Measurements from ENCODE around the gene D2HGDH. TPM values are rescaled to one million over a fixed set of nuclear protein-coding genes. Genes with fewer than 3 reads are reported as not detected.

D2HGDH gene
- total RNA-seq, 1 donor from 2014 or later, result 17.8 TPM

GRCh38 chr2:241692448-241692847 is 42.0 kb upstream of the D2HGDH start:
- intact Hi-C loops (cut with micrococcal nuclease), result no loop called here
- peaks cover 22% of the 10 kb centered on the region for H3K4me1 ChIP-seq
- TF ChIP-seq, protein P1, sequence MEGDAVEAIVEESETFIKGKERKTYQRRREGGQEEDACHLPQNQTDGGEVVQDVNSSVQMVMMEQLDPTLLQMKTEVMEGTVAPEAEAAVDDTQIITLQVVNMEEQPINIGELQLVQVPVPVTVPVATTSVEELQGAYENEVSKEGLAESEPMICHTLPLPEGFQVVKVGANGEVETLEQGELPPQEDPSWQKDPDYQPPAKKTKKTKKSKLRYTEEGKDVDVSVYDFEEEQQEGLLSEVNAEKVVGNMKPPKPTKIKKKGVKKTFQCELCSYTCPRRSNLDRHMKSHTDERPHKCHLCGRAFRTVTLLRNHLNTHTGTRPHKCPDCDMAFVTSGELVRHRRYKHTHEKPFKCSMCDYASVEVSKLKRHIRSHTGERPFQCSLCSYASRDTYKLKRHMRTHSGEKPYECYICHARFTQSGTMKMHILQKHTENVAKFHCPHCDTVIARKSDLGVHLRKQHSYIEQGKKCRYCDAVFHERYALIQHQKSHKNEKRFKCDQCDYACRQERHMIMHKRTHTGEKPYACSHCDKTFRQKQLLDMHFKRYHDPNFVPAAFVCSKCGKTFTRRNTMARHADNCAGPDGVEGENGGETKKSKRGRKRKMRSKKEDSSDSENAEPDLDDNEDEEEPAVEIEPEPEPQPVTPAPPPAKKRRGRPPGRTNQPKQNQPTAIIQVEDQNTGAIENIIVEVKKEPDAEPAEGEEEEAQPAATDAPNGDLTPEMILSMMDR (IDR thresholded peaks at IDR 0.05; ENCODE audit: borderline replicate concordance), result no peak
- no peak for DNase-seq
- H3K27ac ChIP-seq (replicated peaks), result no peak overlapping the region
- H3K4me3 ChIP-seq, result no peak overlapping the region
- H3K36me3 ChIP-seq, result peaks cover 45% of the 10 kb centered on the region
- no peaks in the 10 kb centered on the region for H3K9me3 ChIP-seq (replicated peaks)
- no peaks in the 10 kb centered on the region for H3K27me3 ChIP-seq (ENCODE audit: low read depth)

- peaks cover under 1% of the 10 kb centered on the region for H3K4me1 ChIP-seq
- H3K4me3 ChIP-seq, result no peak overlapping the region
- no peak for DNase-seq
- H3K9me3 ChIP-seq (replicated peaks), result no peaks in the 10 kb centered on the region
- H3K27ac ChIP-seq (replicated peaks), result no peak overlapping the region
- H3K36me3 ChIP-seq, result peaks cover 36% of the 10 kb centered on the region
- no peaks in the 10 kb centered on the region for H3K27me3 ChIP-seq (ENCODE audit: low read depth)
- TF ChIP-seq, protein P1 (IDR thresholded peaks at IDR 0.05; ENCODE audit: borderline replicate concordance), result no peak
- intact Hi-C loops (cut with micrococcal nuclease), result no loop called here
Observed at GRCh38 chr2:241695651-241696050, 38.8 kb upstream of the D2HGDH start.

GRCh38 chr2:241701149-241701398 is 33.4 kb upstream of the D2HGDH start:
- Histone ChIP-seq H3K27me3 (ENCODE audit: low read depth) (no peaks in the 10 kb centered on the region), H3K27ac (replicated peaks) (peak overlapping the region; percentile 96), H3K9me3 (replicated peaks) (no peaks in the 10 kb centered on the region), H3K4me3 (peak overlapping the region; percentile 92), H3K36me3 (peaks cover 15% of the 10 kb centered on the region), H3K4me1 (peaks cover 25% of the 10 kb centered on the region)
- TF ChIP-seq, protein P1 (IDR thresholded peaks at IDR 0.05; ENCODE audit: borderline replicate concordance), result no peak
- intact Hi-C loops (cut with micrococcal nuclease), result no loop called here
- no peak for DNase-seq

DNA sequence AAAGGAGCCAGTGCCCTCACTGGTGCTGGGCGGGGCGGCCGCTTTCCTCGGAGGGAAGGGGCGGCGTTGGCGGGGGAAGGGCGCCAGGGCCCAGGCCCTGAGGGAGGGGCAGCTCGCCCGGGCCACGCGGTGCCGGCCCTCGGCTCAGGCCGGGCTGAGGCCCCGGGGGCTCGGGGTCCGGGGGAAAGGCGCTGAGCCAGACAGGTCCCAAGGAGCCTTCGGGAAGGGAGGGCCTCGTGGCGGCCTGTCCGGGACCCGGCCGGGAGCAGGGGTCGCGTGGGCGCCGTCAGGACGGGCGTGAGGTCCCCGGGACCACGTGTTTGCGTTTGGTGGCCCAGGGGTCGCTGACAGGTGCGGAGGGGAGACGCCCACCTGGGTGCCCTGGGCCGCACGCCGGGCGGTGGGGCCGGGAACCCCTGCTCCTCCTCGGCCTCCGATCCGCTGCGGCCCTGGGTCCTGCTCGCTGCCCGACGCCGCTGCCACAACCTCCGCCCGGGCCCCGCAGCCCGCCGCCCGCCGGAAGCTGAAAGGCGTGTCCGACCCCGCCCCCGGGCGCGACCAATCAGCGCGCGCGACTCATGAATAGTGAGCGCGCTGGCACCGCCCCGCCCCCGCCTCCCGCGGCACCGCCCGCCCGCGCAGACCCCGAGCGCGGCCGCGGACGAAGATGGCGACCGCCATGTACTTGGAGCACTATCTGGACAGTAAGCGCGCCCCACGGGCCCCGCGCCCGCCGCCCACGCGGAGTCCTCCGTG is 32.9 kb upstream of the D2HGDH start, which contains the start of gene ING5:
Gene ING5 (plus strand): TSS at position 641 of the 756 bp plus-strand sequence. CDS start 27 bp downstream, at position 668.
- Histone ChIP-seq H3K27me3 (ENCODE audit: low read depth) (no peaks in the 10 kb centered on the region), H3K27ac (replicated peaks) (peak within 1 kb of the TSS; percentile 96), H3K9me3 (replicated peaks) (peaks cover 3% of the 10 kb centered on the region), H3K4me3 (peak within 1 kb of the TSS; percentile 92), H3K4me1 (peaks cover 25% of the 10 kb centered on the region), H3K36me3 (peaks cover 20% of the 10 kb centered on the region)
- peak; percentile 98 for DNase-seq
- TF ChIP-seq, protein P1 (IDR thresholded peaks at IDR 0.05; ENCODE audit: borderline replicate concordance), result peak; percentile 57
- intact Hi-C loops (cut with micrococcal nuclease), result no loop called here

DNA sequence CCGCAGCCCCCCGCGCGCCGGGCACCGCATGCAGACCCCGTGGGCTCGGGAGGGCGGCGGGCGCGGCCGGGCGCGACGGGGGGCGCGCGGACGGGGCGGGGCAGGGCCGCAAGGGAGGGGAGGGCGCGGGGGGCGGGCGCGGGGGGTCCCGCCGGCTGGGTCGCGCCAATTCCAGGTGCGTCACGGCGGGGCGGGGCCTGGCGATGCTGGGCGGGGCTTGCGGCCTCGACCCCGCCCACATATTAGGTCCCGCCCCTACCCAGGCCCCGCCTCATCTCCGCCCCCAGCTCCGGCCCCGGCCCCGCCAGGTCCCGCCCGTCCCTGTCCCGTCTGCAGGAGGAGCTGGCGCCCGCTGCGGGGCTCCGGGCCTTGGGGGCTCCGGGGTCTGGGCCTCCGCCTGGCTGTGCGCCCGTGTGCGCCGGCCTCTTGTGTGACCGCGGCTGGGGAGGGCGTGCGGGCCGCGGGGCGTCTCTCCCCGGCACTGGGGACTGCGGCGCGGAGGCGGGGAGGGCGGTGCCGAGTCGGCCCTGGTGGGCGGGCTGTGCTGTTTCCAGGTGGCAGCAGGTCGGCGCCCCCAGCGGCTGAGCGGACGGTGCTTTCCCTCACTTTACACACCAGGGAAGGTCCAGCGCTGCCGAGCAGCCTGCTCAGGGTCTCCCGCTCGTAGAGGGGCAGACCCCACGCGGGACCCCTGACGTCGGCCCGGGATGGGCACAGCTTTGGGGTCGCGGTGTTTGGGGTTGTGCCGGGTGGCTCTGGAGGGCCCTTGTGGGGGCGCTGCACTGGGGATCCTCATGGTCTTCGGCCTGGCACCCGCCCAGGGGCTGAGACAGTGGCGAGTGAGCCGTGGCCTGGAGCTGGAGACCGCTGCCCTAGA is 32.0 kb upstream of the D2HGDH start:
- peaks cover 10% of the 10 kb centered on the region for H3K9me3 ChIP-seq (replicated peaks)
- peaks cover 28% of the 10 kb centered on the region for H3K36me3 ChIP-seq
- no peaks in the 10 kb centered on the region for H3K27me3 ChIP-seq (ENCODE audit: low read depth)
- H3K4me1 ChIP-seq, result peaks cover 25% of the 10 kb centered on the region
- intact Hi-C loops (cut with micrococcal nuclease), result no loop called here
- peak; percentile 83 for DNase-seq
- TF ChIP-seq, protein P1 (IDR thresholded peaks at IDR 0.05; ENCODE audit: borderline replicate concordance), result peak; percentile 52
- peak overlapping the region; percentile 92 for H3K4me3 ChIP-seq
- H3K27ac ChIP-seq (replicated peaks), result peak overlapping the region; percentile 96

All from left ventricle myocardium inferior (tissue), 1 donor.